HCT116 (cell line): ENCODE measurements around the gene TTC1.

Experiments used
- CBX3 ChIP-seq: IDR thresholded peaks from 2 replicates; pipeline ENCODE4 v1.6.1; 2012; ENCODE audit warnings: low read depth
- EZH2 ChIP-seq: fragments of 200-600 bp; sonication (generic); IDR thresholded peaks from 2 replicates; pipeline ENCODE4 v1.6.1; 2017; ENCODE audit warnings: antibody characterized with exemption, mixed run types
- FOSL1 ChIP-seq: IDR thresholded peaks from 2 replicates; pipeline ENCODE4 v1.6.1; 2012; ENCODE audit warnings: low read depth
- POLR2A ChIP-seq: IDR thresholded peaks from 2 replicates; pipeline ENCODE4 v1.7.0; 2011; ENCODE audit warnings: borderline replicate concordance; ENCODE audit not compliant: insufficient read depth, insufficient read length; ENCODE audit errors: extremely low read depth
- TCF7L2 ChIP-seq: IDR thresholded peaks from 2 replicates; pipeline ENCODE4 v1.7.0; 2011; ENCODE audit warnings: borderline replicate concordance, inconsistent platforms; ENCODE audit not compliant: insufficient read depth, insufficient read length; ENCODE audit errors: extremely low read depth
- ZFX ChIP-seq: fragments of 450-650 bp; IDR thresholded peaks from 2 replicates; pipeline ENCODE4 v1.6.1; 2017
- ZNF274 ChIP-seq: fragments of 200-500 bp; sonication (Bioruptor generic); IDR thresholded peaks from 2 replicates; pipeline ENCODE4 v1.6.1; 2014; ENCODE audit warnings: mild to moderate bottlenecking, low read depth, low read length, inconsistent platforms
- TF ChIP-seq, protein P1 (sequence below), 3 experiments: fragments of 200-600 bp in 1 of 3; sonication (generic) in 1 of 3; IDR thresholded peaks in 2 of 3; conservative IDR thresholded peaks in 1 of 3; 2 replicates each; pipeline ENCODE4 v1.5.1; 2012 to 2017; ENCODE audit warnings: low read depth in 2 of 3, low read length in 2 of 3, antibody characterized with exemption in 1 of 3, borderline replicate concordance in 1 of 3, control low read depth in 1 of 3, mild to moderate bottlenecking in 1 of 3, mixed read lengths in 1 of 3, mixed run types in 1 of 3, moderate library complexity in 1 of 3; ENCODE audit not compliant: insufficient read depth in 1 of 3

DNA sequence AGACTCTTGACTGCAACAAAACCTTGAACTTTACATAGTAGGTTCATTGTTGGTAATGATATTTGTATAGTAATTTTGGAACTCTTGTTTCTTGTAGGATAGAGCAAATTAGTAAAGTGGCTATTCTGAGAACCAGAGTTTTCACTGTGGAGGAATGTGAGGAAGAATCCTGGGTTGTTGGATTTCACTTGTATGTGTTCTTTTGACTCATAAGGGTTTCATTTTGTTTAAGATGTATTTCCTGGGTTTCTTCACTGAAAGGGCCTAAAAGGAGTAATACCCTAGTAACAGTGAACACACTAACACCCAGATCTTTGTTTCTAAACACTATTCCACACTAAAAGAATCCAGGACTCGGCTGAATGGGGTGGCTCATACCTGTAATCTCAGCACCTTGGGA, 20.1 kb downstream of the TTC1 start:
- TF ChIP-seq CBX3: no peak
- no peak for TF ChIP-seq EZH2
- no peak for TF ChIP-seq ZNF274
- no peak for TF ChIP-seq POLR2A
- TF ChIP-seq ZFX: no peak
- no peak for TF ChIP-seq FOSL1
- TF ChIP-seq, protein P1, sequence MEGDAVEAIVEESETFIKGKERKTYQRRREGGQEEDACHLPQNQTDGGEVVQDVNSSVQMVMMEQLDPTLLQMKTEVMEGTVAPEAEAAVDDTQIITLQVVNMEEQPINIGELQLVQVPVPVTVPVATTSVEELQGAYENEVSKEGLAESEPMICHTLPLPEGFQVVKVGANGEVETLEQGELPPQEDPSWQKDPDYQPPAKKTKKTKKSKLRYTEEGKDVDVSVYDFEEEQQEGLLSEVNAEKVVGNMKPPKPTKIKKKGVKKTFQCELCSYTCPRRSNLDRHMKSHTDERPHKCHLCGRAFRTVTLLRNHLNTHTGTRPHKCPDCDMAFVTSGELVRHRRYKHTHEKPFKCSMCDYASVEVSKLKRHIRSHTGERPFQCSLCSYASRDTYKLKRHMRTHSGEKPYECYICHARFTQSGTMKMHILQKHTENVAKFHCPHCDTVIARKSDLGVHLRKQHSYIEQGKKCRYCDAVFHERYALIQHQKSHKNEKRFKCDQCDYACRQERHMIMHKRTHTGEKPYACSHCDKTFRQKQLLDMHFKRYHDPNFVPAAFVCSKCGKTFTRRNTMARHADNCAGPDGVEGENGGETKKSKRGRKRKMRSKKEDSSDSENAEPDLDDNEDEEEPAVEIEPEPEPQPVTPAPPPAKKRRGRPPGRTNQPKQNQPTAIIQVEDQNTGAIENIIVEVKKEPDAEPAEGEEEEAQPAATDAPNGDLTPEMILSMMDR (IDR thresholded peaks at IDR 0.05 in 2 of 3, conservative IDR thresholded peaks at IDR 0.05 in 1 of 3; ENCODE audit: borderline replicate concordance in 1 of 3, insufficient read depth in 1 of 3, low read depth in 2 of 3, low read length in 2 of 3): no peak
- no peak for TF ChIP-seq TCF7L2
